ENCODE data around the gene NISCH.

NISCH gene

DNA sequence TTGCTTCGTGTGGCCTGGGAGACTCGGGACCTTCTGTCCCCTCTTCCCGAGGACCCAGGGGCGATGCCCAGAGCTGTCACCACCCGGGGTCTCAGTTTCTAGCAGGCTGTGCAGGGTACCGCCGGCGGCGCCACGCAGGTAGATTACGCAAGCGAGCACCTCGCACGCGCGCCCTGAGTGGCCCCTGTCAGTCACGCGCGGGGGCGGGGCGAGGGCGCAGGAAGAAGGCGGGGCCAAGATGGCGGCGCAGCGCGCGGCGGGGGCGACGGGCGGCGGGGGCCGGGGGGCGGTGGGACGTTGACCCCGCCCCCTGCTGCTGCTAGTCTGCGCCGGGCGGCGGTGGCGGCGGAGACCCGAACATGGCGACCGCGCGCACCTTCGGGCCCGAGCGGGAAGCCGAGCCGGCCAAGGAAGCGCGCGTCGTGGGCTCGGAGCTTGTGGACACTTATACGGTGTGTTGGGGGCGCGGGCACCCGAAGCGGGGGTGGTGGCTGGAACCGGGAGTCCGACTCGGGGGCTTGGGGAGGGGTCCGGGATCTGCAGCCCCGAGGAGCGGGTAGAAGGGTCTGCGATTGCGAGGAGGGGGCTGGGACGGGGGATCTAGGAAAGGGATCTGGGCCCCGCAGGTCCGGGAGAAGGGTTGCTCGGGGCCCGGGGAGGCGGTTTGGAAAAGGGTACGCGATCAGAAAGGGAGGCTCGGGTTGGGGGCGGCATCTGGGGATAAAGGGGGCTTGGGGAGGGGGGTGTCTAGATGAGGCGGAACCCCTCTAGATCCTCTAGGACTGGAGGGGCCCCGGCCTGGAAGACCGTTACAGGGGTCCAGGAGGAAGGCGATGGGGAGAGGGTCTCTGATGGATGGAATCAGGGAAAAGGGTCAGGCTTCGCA lies at the start of gene NISCH:
TSS of gene NISCH (plus strand) at position 322 of the 886 bp plus-strand sequence. CDS start at position 360, 38 bp downstream.
- peak; percentile 95 for DNase-seq (ENCODE audit: low read depth)

DNA sequence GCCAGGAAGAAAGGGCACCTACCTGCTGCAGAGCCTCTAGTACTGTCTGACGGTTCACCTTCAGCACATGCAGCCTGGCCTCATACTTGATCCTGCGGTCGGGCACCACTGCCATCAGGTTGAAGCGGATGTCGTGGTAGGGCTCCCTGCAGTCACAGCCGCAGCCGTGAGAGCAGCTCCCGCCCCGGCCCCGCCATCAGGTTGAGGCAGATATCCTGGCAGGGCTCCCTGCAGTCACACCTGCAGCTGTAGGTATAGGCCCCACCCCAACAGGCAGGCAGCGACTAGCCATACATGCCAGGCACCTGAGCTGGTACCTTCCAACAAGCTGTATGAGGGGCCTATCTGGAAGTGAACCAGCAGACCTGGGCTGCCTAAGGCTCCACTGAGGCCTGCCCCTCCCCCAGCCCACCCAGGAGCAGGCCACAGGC lies 49.2 kb upstream of the NISCH start:
- DNase-seq (ENCODE audit: low read depth) = no peak

DNA sequence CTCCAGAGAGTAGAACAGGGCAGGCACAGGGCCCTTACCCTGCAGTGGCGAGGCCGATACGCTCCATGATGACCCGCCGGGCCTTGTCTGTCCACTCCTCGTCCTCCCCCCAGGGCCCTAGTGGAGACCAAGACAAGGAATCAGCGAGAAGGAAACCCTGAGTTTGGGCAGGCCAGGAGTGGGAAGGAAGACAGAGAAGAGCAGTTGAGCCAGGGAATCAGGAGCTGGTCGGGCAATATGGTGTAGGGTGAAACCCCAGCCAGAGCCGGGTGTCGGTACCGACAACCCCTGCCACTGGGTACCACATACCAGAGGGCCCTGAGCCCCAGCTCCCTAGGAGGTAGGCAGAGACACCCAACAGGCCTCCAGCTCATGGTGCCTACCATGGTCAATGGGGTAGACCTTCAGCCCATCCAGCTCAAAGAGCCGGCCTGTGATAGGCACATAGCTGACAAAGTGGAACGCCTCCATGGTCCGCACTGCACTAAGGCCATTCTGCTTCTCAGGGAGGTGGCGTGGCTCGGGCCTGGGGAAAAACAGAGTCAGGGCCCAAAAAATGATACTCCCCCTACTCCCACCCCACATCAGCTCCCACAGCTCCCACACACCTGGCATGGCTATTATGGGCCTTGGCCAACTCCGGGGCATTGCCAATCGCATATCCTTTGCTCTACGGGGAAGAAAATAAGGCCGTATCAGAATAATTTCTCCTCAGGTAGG lies 48.5 kb upstream of the NISCH start:
- no peak for DNase-seq (ENCODE audit: low read depth)

DNA sequence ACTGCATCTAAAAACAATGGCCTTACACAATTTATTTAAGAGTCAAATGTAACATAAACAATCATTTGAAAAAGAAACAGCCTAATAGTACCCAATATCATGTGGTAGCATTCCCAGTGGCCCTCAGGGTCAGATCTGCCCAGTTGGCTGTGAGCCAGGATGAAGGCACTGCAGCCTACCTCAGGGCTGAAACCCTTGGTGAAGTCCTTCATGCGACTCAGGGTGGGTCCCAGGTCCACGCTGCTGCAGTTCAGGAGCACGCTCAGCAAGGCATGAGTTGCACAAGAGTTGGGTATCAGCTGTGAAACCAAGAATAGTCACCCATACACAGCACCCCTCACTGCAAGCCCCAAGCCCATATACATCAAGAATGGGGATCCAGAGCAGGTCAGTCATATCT lies 47.6 kb upstream of the NISCH start:
- no peak for DNase-seq (ENCODE audit: low read depth)

DNA sequence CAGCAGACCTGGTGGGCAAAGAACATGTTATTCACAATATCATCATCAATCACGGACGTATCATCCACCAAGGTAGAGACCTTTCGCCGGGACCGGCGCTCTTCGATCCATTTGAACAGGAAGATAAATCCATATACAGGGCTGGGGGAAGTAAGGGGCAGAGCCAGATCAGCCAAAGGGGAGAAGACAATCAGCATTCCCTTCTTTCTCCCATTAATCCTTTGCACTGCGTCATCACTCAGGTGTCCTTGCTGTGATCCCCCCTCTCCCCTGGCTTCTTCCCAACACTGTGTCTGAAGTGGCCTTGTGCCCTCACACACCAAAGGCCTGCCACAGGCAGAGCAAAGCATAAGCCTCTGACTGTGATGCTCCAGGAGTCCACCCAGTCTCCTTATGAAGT lies 46.9 kb upstream of the NISCH start:
- DNase-seq (ENCODE audit: low read depth) = no peak

DNA sequence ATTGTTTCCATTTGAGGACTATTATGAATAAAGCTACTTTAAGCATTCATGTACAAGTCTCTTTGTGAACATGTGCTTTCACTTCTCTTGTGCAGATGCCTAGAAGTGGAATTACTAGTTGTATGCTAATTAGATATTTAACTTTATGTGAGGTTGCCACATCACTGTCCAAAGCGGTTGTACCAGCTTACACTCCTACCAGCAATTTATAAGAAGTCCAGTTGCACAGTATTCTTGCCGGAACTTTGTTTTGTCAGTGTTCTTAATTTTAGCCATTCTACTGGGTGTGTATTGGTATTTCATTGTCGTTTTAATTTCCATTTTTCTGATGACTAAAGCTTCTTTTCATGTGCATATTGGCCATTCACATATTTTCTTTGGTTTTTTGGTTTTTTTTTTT lies 39.6 kb upstream of the NISCH start:
- no peak for DNase-seq (ENCODE audit: low read depth)

DNA sequence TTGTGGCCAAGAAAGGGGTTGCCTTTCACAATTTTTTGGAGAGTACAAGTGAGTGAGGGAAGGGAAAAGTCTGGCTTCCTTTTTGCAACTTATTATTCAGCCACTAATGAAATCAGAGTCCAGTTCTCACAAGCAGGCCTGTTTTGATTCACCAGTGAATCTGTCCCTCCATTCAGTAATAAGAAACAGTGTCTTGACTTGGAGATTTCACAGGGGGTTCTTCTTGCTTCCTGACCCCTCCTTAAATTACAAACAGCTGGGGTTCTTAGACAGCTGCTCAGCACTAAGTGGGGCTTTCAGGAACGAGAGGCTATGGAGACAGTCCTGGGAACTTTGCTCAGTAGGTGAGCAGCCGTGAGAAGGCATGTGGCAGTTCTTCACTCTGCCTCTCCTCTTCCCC lies 35.0 kb upstream of the NISCH start:
- DNase-seq (ENCODE audit: low read depth) = no peak

DNA sequence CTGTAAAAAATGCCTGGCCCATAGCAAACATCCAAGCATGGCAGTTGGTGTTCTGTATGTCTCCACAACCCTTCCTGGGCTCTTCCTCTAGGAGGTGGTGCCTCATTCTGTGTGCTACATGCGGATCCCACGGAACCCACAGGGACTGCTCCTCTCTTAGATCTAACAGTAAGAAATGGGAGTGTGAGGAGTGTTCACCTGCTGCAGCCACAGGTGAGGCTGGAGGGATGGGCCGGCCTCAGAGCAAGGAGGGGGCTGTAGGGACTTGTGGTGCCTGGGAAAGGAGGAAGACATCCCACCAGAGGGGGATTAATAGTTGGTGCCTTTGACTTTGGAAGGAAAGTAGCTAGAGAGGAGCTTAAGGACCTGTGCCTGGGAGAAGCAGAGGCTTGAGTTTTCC lies 32.7 kb upstream of the NISCH start:
- no peak for DNase-seq (ENCODE audit: low read depth)

DNA sequence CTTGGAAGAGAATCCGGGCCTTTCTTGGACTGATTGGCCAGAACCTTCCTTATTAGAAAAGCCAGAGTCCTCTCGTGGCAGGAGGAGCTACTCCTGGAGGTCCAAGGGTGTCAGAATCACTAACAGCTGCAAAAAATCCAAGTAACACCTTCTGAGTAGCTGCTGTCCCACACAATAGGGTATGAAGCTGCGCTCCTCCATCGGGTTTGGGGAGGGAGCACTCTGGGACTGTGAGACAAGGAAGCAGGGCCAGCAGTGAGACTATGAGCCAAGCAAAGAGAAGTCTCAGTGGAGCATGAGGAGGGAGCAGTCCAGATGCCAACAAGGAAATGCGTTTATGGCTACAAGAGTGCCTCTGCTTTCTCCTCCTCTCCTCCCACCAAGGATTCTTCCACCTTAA lies 32.2 kb upstream of the NISCH start:
- DNase-seq (ENCODE audit: low read depth) = no peak

DNA sequence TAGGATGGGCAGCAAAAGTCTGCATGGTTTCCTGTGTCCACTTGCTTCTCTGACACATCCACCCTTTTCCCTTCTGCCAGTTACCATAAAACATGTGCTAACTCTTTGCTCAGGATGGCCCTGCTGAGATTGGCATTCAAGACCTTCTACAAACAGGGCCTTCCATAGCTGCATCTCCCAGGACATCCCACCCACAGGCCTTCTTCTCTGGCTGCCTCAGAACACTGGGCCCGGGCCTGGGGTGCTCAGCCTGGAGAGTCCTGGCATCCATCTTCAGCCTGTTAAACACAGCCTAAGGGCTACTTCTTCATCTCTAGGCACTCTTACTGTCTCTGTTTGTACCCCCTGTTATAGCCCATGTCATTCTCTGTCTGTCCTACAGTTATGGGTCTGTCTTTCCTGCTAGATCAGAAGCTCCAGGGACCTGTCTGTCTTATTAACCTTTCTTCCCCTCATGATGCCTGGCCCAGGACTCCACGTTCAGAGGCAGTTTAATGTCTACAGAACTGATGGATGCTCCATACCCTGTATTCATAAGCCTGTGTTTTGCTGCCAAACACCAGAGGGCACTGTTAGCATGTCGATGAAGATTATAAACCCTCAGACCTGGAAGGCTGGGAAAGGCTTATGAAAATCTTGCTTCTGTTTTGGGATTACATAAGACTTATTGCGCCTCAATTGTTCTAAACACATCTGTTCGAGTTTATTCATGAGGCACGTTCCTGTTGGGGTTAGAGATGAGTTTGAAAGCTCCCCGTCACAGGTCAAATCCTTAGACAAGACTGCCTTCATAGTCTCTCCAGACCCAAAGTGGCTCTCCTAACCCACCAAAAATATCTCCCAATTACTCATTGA lies 27.0 kb upstream of the NISCH start:
- DNase-seq (ENCODE audit: low read depth) = no peak

DNA sequence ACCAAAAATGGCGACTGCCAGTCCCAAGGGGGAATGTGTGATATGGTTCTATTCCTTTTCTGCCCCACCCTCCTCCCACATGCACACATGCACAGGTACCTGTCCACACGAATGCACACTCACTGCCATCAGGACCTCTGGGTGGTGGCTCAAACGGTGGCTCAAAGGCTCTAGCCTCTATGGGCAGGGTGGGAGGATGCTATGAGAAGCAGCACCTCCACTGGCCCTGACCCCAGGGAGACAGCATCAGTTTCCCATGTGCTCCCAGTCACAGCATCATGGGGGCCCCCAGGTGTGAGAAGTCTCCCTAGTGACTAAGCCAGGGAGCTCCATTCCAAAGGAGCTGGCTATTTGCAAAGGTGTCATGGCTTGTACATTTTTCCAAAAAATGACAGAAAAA lies 26.4 kb upstream of the NISCH start:
- no peak for DNase-seq (ENCODE audit: low read depth)

DNA sequence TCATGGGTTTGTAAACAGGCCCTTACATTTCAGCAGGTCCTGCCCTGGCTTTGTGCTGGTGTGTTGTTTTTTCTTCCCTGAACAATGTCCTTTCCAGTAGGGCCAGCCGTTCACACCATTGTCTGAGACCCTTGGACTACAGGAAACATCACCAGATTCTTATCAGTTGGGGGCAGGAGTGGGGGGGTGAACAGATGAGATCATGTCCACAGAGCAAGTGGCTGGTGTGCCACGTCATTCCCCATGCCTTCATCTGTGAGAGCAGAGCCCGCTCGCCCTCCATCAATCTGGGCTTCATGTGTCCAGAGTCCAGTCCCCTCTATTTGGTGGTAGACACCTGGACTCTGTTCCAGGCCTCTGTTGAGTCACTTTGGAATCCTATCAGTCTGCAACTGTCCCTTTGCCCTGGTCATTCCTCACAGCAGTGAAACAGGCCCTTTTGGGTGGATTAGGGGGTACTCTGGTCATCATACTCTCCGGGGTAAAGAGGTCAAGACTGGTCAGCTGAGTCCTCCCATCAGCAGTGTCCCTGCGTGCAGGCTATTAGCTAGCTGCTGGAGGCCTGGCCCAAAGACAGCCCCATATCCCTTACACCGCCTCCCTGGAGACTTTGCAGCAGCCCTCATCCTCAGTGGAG lies 25.5 kb upstream of the NISCH start:
- DNase-seq (ENCODE audit: low read depth) = no peak

DNA sequence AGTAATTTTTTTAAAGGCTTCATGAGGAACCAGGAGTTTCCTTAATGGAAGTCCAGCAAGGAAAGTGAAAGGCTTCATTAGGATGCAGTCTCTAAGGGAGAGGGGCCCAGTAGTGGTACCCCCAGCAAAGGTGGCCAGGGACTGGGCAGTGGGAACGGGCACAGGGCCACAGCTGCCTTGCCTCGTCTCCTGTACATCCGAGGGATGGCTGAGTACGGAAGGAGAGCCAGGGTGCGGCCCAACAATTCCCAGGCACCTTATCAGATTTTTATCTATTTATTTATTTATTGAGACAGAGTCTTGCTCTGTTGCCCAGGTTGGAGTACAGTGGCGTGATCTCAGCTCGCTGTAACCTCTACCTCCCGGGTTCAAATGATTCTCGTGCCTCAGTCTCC lies 25.0 kb upstream of the NISCH start:
- no peak for DNase-seq (ENCODE audit: low read depth)

DNA sequence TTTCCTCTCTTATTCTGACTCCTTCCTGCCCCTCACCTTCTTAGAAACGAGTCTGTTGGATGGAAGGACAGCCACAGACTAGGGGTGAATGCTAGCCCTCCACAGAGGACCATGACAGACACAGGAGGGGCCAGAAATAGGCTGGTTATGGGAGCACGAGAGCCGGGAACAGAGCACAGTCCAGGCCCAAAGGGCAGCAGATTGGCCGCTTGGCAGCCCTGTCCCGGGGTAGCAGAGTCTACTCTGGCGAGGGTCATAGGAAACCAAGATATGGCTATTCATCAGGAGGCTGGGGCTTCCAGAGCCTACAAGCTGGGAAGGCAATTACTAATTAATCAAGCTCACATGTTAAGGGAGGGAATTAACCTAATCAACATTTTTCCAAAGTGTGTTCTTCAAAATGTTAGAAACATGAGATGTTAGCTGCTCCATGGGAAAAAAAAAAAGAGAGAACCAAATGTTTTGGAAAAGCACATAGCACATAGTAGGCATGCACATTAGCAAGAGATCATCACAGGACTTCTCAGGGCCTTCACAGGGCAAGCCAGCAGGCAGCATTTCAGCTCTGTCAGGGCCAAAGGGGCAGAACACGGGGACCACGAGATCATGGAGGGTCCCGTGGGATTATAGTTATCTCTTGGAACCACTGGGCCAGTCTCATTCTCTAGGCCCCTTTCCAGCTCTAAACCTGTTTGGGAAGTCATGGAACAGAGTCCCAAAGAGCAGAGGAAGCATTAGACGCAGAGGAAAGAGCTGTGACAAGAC lies 23.8 kb upstream of the NISCH start:
- no peak for DNase-seq (ENCODE audit: low read depth)

DNA sequence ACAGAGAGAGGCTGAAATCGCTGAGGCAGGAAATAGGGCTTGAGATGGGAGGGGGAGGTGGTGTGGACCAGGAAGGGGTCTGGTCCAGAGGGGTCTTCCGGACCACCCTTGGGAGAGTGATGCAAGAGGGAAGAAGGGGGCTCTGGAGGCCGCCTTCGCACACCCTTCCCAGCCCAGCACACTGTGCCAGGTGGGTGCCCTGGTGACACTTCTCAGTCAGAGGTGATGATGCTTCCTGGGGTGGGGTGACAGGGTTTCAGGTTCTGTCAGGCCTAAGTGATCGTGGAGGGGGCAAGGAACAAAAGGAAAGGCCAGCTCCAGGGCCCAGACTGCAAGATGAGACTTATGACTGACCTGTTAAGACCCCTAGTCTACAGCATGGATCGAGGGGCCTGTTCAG lies 23.2 kb upstream of the NISCH start:
- DNase-seq (ENCODE audit: low read depth) = no peak

DNA sequence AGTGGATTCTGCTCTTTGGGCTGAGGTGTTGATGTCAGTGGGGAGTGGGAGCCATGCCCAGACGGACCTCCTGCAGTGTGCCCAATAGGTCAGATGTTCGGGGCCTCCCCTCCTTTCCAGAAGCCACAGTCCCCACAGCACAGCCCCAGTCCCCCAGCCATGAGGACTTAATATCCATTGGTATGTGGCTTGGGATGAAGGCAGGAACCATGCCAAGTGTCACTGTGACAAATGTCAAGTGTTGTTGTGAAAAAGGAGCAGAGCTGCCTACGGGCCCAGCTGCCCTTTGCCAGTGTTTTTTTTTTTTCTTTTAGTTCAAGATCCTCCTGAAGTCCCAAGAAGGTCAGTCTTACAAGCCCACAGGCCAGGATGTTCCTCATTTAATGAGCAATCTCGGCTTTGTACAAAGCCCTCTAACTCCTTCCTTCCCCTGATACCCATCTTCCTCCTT lies 22.7 kb upstream of the NISCH start:
- no peak for DNase-seq (ENCODE audit: low read depth)

DNA sequence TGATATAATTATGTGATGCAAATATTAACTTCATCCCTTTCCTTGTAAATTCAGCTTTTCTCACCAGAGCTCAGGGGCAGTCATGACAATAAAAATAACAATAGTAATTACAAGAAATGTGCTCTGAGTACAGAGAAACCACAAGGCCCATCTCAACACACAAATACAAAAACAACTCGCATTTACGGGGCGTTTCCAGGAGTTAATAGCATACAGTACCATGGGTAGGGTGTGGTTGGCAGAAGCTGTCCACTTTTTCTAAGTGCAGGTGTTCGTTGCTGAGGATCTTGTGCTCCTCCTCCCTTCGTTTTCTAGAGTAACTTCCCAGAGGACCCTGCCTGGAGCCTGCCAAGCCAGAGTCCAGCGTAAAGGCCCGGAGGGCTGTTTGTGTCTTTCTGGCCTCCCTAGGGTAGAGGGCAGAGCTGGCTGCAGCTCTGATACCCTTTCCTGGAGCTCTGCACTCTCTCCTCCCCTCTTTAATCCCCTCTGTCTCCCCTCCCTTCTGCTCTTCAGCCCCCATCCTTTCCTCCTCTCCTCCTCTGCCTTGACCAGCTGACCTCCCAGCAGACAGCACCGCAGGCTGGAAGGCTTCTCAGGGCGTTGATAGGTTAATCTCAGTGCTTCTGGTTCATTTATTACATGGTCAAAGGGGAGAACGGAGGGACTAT lies 21.9 kb upstream of the NISCH start:
- DNase-seq (ENCODE audit: low read depth) = no peak

DNA sequence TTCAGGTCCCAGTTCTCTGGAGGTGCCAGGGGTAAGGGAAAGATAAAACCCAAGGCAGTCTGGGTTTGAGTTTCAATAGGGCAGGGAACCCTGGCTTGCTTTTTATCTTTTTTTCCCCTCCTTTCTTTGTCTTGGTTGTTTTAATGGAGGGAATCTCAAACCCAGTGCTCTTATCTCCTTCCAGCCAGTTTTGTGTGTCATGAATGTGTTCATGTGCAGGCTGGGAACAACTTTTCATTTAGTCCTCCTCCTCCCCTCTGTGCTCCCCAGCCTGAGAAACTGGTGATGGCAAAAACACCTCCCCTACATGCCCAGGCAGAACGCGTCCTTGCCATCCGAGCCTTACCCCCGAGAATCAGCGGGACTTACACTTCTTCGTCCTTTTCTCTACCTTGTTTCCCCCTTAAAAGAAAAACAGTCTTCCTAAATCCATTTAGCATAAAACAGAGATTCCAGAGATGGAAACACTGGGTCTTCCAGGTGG lies 21.4 kb upstream of the NISCH start:
- no peak for DNase-seq (ENCODE audit: low read depth)

DNA sequence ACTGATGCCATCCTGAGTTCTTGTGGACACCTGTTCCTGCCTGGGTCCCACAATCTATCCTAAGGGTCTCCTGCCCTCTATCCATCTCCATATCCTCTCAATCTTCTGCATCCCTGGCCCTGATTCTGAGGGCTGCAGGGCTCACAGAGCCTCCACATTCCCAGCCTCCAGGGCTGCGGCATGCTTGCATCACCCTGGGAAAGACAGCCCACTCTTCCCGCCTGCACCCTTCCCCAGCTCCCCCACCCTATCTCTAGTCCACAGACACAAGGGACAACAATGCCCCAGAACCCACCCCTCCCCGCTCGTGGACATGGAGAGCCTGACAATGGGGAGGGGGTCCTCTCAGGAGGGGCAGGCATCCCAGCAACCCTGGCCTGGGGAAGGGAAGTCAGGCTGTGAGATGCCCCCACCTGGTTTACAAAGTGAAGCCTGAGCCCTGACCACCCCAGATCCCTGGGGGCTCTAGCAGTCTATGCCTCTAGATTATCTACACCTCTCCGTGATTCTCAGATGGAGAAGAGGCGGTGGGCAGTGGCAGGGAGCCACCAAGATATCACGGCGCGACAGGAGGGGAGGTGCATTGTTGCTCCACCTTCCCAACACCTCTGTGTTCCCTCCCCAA lies 20.8 kb upstream of the NISCH start:
- DNase-seq (ENCODE audit: low read depth) = no peak

All from activated T-cell treated with anti-CD3 and anti-CD28 coated beads for 24 hours (primary cell).